Coronary artery (tissue), 2 donors: Measurements from ENCODE around the gene RAPGEF1.

Experiments used
- DNase-seq: peaks from one replicate; pipeline ENCODE4 v3.0.0-alpha.2; 2017; ENCODE audit warnings: low spot score
- H3K27ac ChIP-seq, 2 donors: fragments of 200-600 bp; sonication (generic); one replicate each; pipeline ENCODE4 v1.5.1; 2016 to 2019
- H3K4me3 ChIP-seq: fragments of 200-600 bp; sonication (generic); 2 replicates; pipeline ENCODE4 v1.5.1; 2016; ENCODE audit warnings: mild to moderate bottlenecking, moderate library complexity
- TF ChIP-seq, protein P1 (sequence below): fragments of 200-600 bp; sonication (generic); IDR thresholded peaks from one replicate; pipeline ENCODE4 v1.5.1; 2019; ENCODE audit warnings: antibody characterized with exemption

The RAPGEF1 gene

DNA sequence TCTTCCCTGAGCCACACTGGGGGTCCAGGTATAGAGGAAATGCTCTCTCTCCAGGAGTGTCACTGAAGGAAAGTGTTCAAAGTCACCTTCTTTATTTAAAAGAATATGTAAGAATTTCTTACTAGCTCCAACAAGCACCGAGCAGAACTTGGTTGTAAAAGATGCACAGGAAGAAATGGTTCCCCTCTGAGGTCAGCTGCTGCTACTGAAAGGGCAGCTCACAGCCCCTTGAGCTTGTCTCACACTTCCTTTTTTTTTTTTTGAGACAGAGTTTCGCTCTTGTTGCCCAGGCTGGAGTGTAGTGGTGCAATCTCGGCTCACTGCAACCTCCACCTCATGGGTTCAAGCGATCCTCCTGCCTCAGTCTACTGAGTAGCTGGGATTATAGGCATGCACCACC is 117.4 kb downstream of the RAPGEF1 start:
- no peak overlapping the region for H3K4me3 ChIP-seq
- TF ChIP-seq, protein P1, sequence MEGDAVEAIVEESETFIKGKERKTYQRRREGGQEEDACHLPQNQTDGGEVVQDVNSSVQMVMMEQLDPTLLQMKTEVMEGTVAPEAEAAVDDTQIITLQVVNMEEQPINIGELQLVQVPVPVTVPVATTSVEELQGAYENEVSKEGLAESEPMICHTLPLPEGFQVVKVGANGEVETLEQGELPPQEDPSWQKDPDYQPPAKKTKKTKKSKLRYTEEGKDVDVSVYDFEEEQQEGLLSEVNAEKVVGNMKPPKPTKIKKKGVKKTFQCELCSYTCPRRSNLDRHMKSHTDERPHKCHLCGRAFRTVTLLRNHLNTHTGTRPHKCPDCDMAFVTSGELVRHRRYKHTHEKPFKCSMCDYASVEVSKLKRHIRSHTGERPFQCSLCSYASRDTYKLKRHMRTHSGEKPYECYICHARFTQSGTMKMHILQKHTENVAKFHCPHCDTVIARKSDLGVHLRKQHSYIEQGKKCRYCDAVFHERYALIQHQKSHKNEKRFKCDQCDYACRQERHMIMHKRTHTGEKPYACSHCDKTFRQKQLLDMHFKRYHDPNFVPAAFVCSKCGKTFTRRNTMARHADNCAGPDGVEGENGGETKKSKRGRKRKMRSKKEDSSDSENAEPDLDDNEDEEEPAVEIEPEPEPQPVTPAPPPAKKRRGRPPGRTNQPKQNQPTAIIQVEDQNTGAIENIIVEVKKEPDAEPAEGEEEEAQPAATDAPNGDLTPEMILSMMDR, result no peak
- no peak for DNase-seq
- H3K27ac ChIP-seq, result no peak overlapping the region

DNA sequence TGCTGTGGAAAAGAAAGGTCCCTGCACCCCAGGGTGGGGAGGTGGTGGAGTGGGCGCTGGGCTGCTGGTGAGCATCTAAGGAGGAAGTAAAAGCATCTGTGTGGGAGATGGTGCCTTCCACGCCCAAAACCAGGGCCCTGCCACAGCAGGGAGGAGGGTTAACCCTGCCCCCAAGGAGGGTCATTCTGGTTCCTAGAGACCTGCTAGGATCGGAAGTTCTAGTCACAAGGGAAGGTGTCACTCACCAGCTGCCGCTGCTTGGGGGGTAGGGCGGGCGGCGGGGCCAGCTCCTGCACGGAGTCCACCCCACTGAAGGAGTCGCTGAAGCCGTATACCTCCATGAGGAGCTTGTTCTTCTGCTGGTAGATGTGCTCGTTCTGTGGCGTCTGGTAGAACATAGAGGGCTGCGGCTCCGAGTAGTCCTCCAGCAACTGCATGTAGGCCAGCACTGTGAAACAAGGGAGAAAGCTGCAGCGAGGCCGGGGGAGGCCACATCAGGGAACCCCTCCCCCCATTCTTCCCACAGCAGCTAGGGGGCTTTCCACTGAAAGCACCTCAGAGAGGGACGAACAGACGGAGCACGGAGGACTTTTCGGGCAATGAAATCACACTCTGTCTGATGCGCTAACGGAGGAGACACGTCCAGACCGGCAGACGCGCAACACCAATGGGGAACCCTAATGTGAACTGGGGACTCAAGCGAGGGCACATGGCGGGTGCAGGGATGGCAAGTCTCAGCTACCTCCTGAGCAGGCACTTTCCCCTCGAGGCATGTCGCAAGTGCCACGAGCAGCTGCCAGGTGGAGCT is 118.1 kb downstream of the RAPGEF1 start:
- no peak overlapping the region for H3K4me3 ChIP-seq
- DNase-seq, result no peak
- no peak overlapping the region for H3K27ac ChIP-seq
- TF ChIP-seq, protein P1, result no peak

DNA sequence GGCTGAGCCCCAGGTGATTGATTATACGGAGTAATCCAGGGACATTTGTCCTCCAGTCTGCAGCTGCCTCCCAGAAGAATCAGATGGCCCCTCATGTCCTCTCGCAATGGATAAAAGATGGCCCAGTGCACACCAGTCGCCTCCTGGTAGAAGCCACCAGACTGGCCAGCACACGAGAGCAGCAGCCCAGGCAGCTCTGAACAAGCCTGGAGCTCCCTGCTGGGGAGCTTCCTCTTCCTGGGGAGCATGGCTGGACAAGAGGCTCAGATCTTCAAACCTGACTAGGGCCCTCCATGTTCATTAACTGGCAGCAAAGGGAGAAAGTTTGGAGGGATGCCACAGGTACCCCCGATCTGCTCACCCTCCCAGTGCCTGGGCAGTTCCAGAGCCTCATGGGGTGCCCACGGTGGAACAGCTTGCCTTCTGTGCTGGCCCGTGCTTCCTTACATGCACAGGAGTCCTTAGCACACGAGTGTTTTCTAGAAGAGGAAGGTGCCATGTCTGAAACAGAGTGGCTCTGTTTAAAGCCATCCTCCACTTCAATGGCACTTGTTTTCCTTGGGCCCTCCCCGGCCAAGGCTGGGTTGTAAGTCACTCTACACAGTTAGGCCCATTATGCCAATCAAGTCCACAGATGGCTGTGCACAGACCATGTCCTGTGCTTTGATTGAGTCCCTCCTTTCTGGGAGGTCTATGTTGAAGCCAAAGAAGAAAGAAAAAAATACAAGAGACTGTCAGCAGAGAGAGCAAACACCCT is 118.9 kb downstream of the RAPGEF1 start:
- H3K4me3 ChIP-seq, result no peak overlapping the region
- H3K27ac ChIP-seq, result no peak overlapping the region
- no peak for DNase-seq
- TF ChIP-seq, protein P1, result no peak

DNA sequence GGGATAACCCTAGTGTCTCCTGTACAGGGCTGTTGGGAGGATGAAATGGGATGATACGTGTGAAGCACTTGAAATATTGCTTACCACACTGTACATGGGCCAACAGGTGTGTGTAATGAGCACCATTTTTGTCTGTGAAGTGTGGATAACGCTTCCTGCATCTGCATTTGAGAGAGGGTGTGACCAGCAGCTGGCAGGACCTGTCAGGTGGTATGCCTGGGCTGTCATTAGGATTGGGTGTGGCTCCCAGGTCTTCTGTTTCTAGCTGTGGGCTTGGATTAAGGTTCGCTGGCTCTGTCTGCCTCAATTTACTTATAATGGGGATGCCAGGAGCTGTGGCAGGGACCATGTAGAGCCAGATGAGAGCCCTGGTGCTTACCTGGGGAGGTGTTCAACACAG is 120.2 kb downstream of the RAPGEF1 start:
- DNase-seq, result no peak
- TF ChIP-seq, protein P1, result no peak
- H3K4me3 ChIP-seq, result no peak overlapping the region
- no peak overlapping the region for H3K27ac ChIP-seq

DNA sequence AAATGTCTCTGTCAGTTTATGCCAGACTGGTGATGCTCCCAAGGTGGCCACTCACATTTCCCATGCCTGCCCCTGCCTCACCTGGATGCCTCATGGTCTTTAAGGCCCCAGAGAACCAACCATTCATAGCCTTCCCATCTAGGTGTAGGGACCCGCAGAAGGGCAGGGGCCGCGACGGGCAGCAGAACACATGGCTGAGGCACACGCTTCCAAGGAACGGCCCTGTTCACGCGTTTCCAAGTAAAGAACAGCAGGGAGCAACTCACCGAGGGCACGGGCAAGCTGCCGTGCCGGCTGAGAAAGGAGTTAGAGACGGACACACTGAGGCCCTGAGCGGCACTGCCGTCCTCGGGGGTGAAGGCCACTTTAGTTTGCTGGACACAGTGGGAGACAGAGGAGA is 121.1 kb downstream of the RAPGEF1 start:
- TF ChIP-seq, protein P1, result no peak
- no peak overlapping the region for H3K27ac ChIP-seq
- no peak overlapping the region for H3K4me3 ChIP-seq
- no peak for DNase-seq

DNA sequence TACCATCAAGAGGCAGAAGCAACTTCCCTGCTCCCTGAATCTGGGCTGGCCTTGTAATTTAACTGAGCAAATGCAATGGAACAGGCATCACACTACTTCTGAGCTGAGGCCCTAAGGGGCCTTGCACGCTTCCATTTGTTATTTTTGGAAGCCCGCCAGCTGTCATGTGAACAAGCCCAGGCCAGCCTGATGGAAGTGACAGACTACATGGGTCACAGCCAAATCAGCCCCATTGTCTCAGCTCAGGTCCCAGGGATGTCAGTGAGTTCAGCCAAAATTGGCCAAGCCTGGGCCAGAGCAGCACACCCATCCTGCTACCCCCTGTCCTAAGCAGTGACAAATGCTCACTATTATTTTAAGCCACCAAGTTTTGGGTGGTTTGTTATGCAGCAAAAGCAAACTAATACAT is 121.8 kb downstream of the RAPGEF1 start:
- TF ChIP-seq, protein P1, result no peak
- Histone ChIP-seq H3K4me3 (no peak overlapping the region), H3K27ac (no peak overlapping the region)
- DNase-seq, result no peak
